Small intestine (tissue), 7 donors: ENCODE measurements around the gene AGO4. TPM values are rescaled to one million over a fixed set of nuclear protein-coding genes. Genes with fewer than 3 reads are reported as not detected.
"Not testable (repeated sequence)": the region's sequence is repeated elsewhere in the genome, so short reads cannot be mapped to it uniquely, and the experiment has no call there.

Experiments used
- DNase-seq, 2 donors: peaks; one replicate each; pipeline versions ENCODE4 v3.0.0 to v3.0.0-alpha.2; 2013
- FAIRE-seq: peaks from 2 replicates; lab custom pipeline; 2012; peaks lifted over from hg19 to GRCh38; lab: Jason Lieb, UNC
- H3K27ac ChIP-seq, 3 donors: one replicate each; pipeline ENCODE4 v1.5.1; 2013; ENCODE audit warnings: low read length in 2 of 3, mild to moderate bottlenecking in 2 of 3, control low read depth in 1 of 3, inconsistent platforms in 1 of 3, low read depth in 1 of 3, moderate library complexity in 1 of 3
- H3K27me3 ChIP-seq, 3 donors: one replicate each; pipeline ENCODE4 v1.6.1; 2013; ENCODE audit warnings: low read length in 3 of 3, inconsistent platforms in 1 of 3; ENCODE audit not compliant: control insufficient read depth in 3 of 3, insufficient read depth in 3 of 3
- H3K36me3 ChIP-seq, 3 donors: one replicate each; pipeline ENCODE4 v1.6.1; 2013; ENCODE audit warnings: low read length in 3 of 3, inconsistent platforms in 1 of 3, low read depth in 1 of 3, mild to moderate bottlenecking in 1 of 3, moderate library complexity in 1 of 3; ENCODE audit not compliant: control insufficient read depth in 3 of 3, insufficient read depth in 2 of 3
- H3K4me1 ChIP-seq, 3 donors: one replicate each; pipeline ENCODE4 v1.6.1; 2013; ENCODE audit warnings: low read length in 2 of 3, inconsistent platforms in 1 of 3, low read depth in 1 of 3, mild to moderate bottlenecking in 1 of 3, moderate library complexity in 1 of 3; ENCODE audit not compliant: control insufficient read depth in 3 of 3, insufficient read depth in 2 of 3
- H3K4me3 ChIP-seq, 3 donors: one replicate each; pipeline ENCODE4 v1.5.1; 2013; ENCODE audit warnings: low read length in 3 of 3, control low read depth in 1 of 3, inconsistent platforms in 1 of 3, low read depth in 1 of 3, mild to moderate bottlenecking in 1 of 3, moderate library complexity in 1 of 3
- H3K9me3 ChIP-seq, 2 donors: one replicate each; pipeline ENCODE4 v1.6.1; 2013; ENCODE audit warnings: low read depth in 1 of 2, low read length in 1 of 2; ENCODE audit not compliant: control insufficient read depth in 2 of 2, insufficient read depth in 1 of 2
- WGBS, 3 donors: extraction: QIAGEN DNeasy Blood & Tissue Kit; methylation state at CpG; one replicate each; pipeline ENCODE4 v1.1.7; 2013; 5-methylcytosine and 5-hydroxymethylcytosine counted together
- polyA plus RNA-seq, 4 donors: library from polyadenylated mRNA; stranded (reverse) in 3 of 4; unstranded in 1 of 4; fragments of 200-250 nt in 3 of 4; fragments of 120-200 nt in 1 of 4; gene quantifications; one replicate each; pipeline versions ENCODE4 v1.2.1 to v1.2.3, GENCODE V29; 2013
- donor health status: healthy with polysubstance abuse.
- donor health status: control.
- donor health status: control.
- donor health status: Bipolar disorder and iron deficiency.
- donor health status: healthy.

AGO4 gene
- polyA plus RNA-seq, 4 donors, result 4.3 to 18.4 (median 6.2) TPM

- H3K4me1 ChIP-seq, H3K27ac ChIP-seq, H3K4me3 ChIP-seq, FAIRE-seq, H3K9me3 ChIP-seq, H3K36me3 ChIP-seq, H3K27me3 ChIP-seq, DNase-seq: not testable (repeated sequence)
- WGBS, 3 donors, result 87 to 92% (median 88%) methylated on average over 10 to 11 of the region's 11 CpGs
These were observed 7.5 kb upstream of the AGO4 start for GRCh38 chr1:35800167-35800887.

GRCh38 chr1:35808450-35809113 lies 766 bp downstream of the AGO4 start:
- no peak for FAIRE-seq
- 1 to 3% (median 1%) methylated on average over 27 to 49 of the region's 49 CpGs for WGBS, 3 donors

GRCh38 chr1:35809114-35810095 lies 1.6 kb downstream of the AGO4 start:
- Histone ChIP-seq H3K36me3 (peaks cover 0 to 2% (median 0%) of the 10 kb centered on the region in 3 donors), H3K4me3 (peak overlapping the region; percentile 81 to 86 (median 84)), H3K4me1 (peaks cover 0 to 3% (median 0%) of the 10 kb centered on the region in 3 donors), H3K27me3 (no peaks in the 10 kb centered on the region), H3K27ac (peak overlapping the region; percentile 62 to 90 (median 87)), H3K9me3 (no peaks in the 10 kb centered on the region)
- WGBS, 3 donors, result 9 to 39% (median 31%) methylated on average over 7 of the region's 7 CpGs
- no peak for FAIRE-seq
- DNase-seq, result peak; percentile 28 to 37

More at GRCh38 chr1:35808450-35809113, 766 bp downstream of the AGO4 start:
- DNase-seq, result peak in 1 of 2 donors; percentile 64
- H3K36me3 ChIP-seq, result peaks cover 0 to 2% (median 0%) of the 10 kb centered on the region in 3 donors
- H3K27me3 ChIP-seq, result no peaks in the 10 kb centered on the region
- peak overlapping the region; percentile 81 to 86 (median 84) for H3K4me3 ChIP-seq
- no peaks in the 10 kb centered on the region for H3K9me3 ChIP-seq
- H3K27ac ChIP-seq, result peak overlapping the region; percentile 62 to 90 (median 87)
- H3K4me1 ChIP-seq, result peaks cover 0 to 3% (median 0%) of the 10 kb centered on the region in 3 donors

- Histone ChIP-seq H3K4me3 (no peak overlapping the region), H3K4me1 (peaks cover 0 to 3% (median 0%) of the 10 kb centered on the region in 3 donors), H3K27ac (peak overlapping the region in 2 of 3 donors; percentile 20 to 34), H3K36me3 (peaks cover 0 to 2% (median 0%) of the 10 kb centered on the region in 3 donors), H3K9me3 (no peaks in the 10 kb centered on the region), H3K27me3 (no peaks in the 10 kb centered on the region)
- no peak for DNase-seq
- 55 to 72% (median 63%) methylated on average over 2 of the region's 2 CpGs for WGBS, 3 donors
- no peak for FAIRE-seq
These were observed 2.5 kb downstream of the AGO4 start for GRCh38 chr1:35810096-35810881.

- not testable (repeated sequence) for H3K9me3 ChIP-seq, H3K4me3 ChIP-seq, DNase-seq, H3K36me3 ChIP-seq, H3K4me1 ChIP-seq, H3K27ac ChIP-seq, H3K27me3 ChIP-seq, FAIRE-seq
- WGBS, 3 donors, result 96 to 98% (median 96%) methylated on average over 5 of the region's 5 CpGs
These were observed 4.9 kb downstream of the AGO4 start for GRCh38 chr1:35812754-35813153.

GRCh38 chr1:35825255-35825654 lies 17.4 kb downstream of the AGO4 start:
- Histone ChIP-seq H3K27me3 (no peaks in the 10 kb centered on the region), H3K36me3 (peaks cover 5 to 33% (median 9%) of the 10 kb centered on the region in 3 donors), H3K9me3 (no peaks in the 10 kb centered on the region), H3K4me3 (no peak overlapping the region), H3K4me1 (no peaks in the 10 kb centered on the region), H3K27ac (no peak overlapping the region)
- WGBS, 3 donors, result 80 to 93% (median 88%) methylated on average over 1 of the region's 1 CpG
- no peak for DNase-seq
- no peak for FAIRE-seq

- H3K9me3 ChIP-seq, result peaks cover 0 to 3% of the 10 kb centered on the region in 2 donors
- FAIRE-seq (no peak), DNase-seq (no peak)
- H3K36me3 ChIP-seq, result peaks cover 9 to 41% (median 10%) of the 10 kb centered on the region in 3 donors
- 87 to 93% (median 93%) methylated on average over 2 of the region's 2 CpGs for WGBS, 3 donors
- no peaks in the 10 kb centered on the region for H3K4me1 ChIP-seq
- H3K4me3 ChIP-seq, result no peak overlapping the region
- H3K27me3 ChIP-seq, result no peaks in the 10 kb centered on the region
- H3K27ac ChIP-seq, result no peak overlapping the region
These were observed 24.6 kb downstream of the AGO4 start for GRCh38 chr1:35832276-35832905.
